Fibroblast of the aortic adventitia (primary cell): ENCODE results near the gene NBPF4. TPM values are rescaled to one million over a fixed set of nuclear protein-coding genes. Genes with fewer than 3 reads are reported as not detected.
"Not testable (repeated sequence)": the region's sequence is repeated elsewhere in the genome, so short reads cannot be mapped to it uniquely, and the experiment has no call there.

Experiments
- DNase-seq: peaks from one replicate; pipeline ENCODE4 v3.0.0-alpha.2; 2010; ENCODE audit warnings: low read depth
- H3K4me3 ChIP-seq: 2 replicates; pipeline ENCODE4 v1.5.1; 2011; ENCODE audit warnings: low read depth, mild to moderate bottlenecking, control low read depth, low read length, moderate library complexity
- total RNA-seq: library from RNA; depleted of rRNA; stranded (reverse); fragments of >200 nt; gene quantifications from 2 replicates; pipeline ENCODE4 v1.2.3, GENCODE V29; 2012; ENCODE audit warnings: low replicate concordance
- TF ChIP-seq, protein P1 (sequence below): IDR thresholded peaks from 2 replicates; pipeline ENCODE4 v1.5.1; 2011; ENCODE audit warnings: mild to moderate bottlenecking, low read length, control low read depth, inconsistent platforms; ENCODE audit not compliant: insufficient read depth

The NBPF4 gene
- total RNA-seq, 1 donor = not detected

DNA sequence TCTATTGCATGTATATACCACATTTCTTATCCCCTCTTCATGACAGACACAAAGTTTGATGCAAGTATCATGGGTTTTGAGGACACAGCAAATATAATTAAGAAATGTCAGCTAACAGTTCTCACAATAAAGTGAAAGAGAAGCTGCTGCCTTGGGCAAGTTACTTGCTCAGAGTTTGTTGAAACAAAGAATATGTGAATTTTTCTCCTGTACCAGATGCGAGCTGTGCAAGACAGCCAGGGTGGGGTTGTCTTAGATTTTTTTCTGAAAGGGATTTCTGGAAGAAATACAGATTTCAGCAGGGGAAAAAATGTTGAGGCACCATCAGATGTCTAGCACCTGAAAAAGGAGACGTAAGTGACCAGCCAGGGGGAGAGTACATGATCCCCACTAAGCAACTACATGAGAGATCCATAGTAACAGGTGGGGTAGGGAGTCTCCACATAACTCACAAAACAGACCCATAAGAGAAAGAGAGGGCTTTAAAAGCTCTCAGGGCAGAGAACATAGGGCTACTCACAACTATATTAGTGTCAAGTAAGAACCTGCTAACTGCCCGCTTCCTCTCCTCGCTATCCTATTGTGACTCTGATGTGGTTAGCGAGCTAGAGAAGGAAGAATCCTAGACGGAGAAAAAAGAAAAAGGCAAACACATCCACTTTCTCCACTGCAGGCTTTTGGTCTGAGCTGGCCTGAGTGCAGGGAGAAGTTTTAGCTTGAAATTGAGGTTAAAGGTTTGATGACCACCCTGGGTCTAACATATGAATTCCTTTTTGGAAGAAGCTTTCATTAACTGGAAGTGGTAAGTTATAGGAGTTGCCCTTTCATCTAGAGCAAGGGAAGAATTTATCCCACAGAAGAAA lies 27.6 kb downstream of the NBPF4 start:
- not testable (repeated sequence) for DNase-seq, H3K4me3 ChIP-seq

DNA sequence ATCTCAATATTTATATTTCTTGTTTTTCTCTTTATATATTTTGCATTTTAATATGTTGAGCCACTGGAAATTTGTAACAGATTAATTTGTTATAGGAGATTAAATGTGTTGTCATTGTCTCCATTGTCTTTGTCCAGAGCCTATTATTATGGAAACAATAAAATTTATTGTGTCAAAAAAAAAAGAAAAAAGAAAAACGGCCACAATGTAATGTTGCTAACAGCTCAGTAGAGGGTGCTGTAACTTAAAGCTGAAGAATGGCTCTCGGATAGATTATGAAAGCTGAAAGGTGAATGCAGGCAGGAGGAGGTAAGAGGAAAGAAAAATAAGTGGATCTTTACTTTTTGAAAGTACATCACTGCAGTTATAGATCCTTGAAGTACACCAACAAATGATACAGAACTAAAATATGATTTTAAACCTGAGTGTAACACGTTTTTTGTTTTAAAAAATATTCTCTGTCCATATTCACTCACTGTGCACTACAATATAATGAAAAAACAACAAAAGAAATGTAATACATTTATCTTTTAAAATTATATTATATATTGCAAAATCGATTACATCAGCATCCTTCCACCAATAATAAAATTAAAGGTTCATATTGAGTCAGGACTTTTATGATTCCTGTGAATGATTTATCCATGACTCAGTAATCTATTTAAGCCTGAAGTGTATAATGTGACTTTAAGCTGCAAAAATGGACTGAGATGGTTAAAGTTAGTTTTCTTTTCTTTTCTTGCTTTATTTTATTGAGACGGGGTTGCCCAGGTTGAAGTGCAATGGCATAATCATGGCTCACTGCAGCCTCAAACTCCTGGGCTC lies 29.0 kb downstream of the NBPF4 start:
- not testable (repeated sequence) for DNase-seq, H3K4me3 ChIP-seq
- TF ChIP-seq, protein P1, sequence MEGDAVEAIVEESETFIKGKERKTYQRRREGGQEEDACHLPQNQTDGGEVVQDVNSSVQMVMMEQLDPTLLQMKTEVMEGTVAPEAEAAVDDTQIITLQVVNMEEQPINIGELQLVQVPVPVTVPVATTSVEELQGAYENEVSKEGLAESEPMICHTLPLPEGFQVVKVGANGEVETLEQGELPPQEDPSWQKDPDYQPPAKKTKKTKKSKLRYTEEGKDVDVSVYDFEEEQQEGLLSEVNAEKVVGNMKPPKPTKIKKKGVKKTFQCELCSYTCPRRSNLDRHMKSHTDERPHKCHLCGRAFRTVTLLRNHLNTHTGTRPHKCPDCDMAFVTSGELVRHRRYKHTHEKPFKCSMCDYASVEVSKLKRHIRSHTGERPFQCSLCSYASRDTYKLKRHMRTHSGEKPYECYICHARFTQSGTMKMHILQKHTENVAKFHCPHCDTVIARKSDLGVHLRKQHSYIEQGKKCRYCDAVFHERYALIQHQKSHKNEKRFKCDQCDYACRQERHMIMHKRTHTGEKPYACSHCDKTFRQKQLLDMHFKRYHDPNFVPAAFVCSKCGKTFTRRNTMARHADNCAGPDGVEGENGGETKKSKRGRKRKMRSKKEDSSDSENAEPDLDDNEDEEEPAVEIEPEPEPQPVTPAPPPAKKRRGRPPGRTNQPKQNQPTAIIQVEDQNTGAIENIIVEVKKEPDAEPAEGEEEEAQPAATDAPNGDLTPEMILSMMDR = peak; percentile 49

DNA sequence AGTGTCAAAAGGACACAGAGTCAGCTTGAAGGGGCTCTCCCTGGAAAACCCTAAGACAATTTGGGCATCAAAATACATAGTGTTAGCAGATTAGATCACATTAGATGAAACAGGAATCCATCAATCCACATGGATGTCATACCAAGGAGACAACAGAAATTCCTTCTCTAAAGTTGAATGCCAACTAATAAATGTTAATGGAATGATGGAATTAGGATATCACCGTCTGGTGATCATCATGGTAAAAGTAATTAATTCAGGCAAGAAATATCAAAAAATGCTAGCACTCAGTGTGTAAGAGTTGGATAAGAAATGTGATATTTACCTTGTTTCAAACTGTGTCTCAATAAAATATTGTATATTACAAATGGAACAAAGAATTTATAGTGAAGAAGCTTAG lies 32.9 kb downstream of the NBPF4 start:
- no peak for DNase-seq
- no peak overlapping the region for H3K4me3 ChIP-seq
- TF ChIP-seq, protein P1 = no peak

DNA sequence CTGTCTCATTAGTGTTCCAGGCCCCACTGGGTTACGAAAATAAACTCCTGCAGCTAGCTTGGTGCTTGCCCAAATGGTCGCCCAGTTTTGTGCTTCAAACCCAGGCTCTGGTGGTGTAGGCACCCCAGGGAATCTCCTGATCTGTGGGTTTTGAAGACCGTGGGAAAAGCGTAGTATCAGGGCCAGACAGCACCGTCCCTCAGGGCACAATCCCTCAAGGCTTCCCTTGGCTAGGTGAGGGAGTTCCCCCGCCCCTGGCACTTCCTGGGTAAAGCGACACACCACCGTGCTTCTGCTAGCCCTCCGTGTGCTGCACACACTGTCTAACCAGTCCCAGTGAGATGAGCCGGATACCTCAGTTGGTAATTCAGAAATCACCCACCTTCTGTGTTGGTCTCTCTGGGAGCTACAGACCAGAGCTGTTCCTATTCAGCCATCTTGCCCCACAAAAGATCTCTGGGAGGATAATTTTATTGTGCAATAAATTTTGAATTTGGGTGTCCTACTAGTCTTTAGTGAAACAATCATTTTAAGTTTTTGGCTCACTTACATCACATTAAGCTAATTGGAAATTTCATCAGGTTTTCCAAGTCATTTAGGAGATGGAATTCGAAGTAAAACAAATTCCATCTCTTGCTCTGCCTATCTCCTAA lies 34.3 kb downstream of the NBPF4 start:
- H3K4me3 ChIP-seq = no peak overlapping the region
- DNase-seq = no peak
- TF ChIP-seq, protein P1 = no peak

DNA sequence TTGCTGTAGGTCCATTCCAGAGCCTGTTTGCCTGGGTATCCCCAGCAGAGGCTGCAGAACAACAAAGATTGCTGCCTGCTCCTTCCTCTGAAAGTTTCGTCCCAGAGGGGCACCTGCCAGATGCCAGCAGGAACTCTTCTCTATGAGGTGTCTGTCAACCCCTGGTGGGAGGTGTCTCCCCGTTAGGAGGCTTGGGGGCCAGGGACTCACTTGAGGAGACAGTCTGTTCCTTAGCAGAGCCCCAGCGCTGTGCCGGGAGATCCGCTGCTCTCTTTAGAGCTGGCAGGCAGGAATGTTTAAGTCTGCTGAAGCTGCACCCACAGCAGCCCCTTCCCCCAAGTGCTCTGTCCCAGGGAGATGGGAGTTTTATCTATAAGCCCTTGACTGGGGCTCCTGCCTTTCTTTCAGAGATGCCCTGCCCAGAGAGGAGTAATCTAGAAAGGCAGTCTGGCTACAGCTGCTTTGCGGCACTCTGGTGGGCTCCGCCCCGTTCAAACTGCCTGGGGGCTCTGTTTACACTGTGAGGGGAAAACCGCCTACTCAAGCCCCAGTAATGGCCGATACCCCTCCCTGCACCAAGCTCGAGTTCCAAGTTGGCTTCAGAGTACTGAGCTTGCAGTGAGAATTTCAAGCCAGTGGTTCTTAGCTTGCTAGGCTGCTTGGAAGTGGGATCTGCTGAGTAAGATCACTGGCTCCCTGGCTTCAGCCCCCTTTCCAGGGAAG lies 35.0 kb downstream of the NBPF4 start:
- H3K4me3 ChIP-seq = no peak overlapping the region
- TF ChIP-seq, protein P1 = no peak
- DNase-seq = no peak

DNA sequence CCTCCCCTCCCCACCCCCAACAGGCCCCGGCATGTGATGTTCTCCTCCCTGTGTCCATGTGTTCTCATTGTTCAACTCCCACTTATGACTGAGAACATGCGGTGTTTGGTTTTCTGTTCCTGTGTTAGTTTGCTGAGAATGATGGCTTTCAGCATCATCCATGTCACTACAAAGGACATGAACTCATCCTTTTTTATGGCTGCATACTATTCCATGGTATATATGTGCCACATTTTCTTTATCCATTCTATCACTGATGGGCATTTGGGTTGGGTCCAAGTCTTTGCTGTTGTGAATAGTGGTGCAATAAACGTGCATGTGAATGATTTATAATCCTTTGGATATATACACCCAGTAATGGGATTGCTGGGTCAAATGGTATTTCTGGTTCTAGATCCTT lies 40.3 kb downstream of the NBPF4 start:
- DNase-seq, H3K4me3 ChIP-seq: not testable (repeated sequence)

DNA sequence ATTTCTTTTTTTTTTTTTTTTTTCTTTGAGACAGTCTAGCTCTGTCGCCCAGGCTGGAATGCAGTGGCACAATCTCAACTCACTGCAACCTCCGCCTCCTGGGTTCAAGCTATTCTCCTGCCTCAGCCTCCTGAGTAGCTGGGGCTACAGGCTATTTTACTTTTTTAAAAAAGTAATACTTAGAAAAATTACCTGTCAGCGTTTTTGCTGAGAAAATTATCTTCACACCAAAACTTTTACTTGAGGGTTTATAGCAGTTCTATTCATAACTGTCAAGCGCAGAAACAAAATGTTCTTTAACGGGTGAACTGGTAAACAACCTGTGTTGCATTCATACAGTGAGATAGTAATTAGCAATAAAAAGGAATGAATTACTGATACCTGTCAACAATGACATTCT lies 42.2 kb downstream of the NBPF4 start:
- H3K4me3 ChIP-seq = no peak overlapping the region
- no peak for DNase-seq
- TF ChIP-seq, protein P1 = no peak
